Measurements from ENCODE around the gene RPL18.

DNA sequence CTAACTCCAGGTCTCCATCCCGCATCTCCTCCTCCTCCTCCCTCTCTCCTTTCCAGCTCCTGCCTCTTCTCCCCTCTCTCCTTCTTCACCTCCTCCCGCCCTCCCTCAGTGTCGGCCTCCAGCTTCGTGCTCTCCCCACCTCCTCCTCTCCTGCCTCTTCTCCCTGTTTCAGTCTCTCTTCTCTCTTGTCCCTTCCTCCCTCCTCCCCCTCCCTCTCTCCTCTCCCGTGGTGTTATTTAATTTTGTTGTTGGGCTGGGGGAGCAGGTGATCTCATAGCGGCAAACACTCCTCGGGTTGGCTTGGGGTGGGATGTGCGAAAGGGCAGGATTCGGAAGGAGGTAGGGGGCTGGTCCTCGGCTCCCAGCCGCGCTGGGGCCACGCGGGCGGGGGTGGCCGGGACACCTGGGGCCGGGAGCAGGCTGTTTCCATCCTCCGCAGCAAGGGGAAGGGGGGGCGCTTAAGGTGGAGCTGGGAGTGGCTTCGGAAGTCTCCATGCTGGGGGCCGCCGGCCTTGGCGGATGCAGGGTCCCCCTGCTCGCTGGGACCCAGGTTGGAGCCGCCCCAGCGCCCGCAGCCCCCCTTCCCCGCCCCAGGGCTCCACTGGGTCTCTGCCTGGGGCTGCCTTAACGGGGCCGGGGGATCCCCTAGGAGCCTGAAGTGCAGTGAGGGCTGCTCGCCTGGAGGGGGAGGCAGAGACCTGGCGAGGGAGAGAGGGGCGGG, 27.2 kb upstream of the RPL18 start, which contains the start of gene CA11:
- TF ChIP-seq, protein P1, sequence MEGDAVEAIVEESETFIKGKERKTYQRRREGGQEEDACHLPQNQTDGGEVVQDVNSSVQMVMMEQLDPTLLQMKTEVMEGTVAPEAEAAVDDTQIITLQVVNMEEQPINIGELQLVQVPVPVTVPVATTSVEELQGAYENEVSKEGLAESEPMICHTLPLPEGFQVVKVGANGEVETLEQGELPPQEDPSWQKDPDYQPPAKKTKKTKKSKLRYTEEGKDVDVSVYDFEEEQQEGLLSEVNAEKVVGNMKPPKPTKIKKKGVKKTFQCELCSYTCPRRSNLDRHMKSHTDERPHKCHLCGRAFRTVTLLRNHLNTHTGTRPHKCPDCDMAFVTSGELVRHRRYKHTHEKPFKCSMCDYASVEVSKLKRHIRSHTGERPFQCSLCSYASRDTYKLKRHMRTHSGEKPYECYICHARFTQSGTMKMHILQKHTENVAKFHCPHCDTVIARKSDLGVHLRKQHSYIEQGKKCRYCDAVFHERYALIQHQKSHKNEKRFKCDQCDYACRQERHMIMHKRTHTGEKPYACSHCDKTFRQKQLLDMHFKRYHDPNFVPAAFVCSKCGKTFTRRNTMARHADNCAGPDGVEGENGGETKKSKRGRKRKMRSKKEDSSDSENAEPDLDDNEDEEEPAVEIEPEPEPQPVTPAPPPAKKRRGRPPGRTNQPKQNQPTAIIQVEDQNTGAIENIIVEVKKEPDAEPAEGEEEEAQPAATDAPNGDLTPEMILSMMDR (IDR thresholded peaks at IDR 0.05; ENCODE audit: low read depth, low read length, missing input control), result peak; percentile 70
- TF ChIP-seq GABPA (IDR thresholded peaks at IDR 0.05 in 1 of 2, conservative IDR thresholded peaks at IDR 0.05 in 1 of 2) (no peak), FOXA1 (IDR thresholded peaks at IDR 0.05) (no peak), MAX (IDR thresholded peaks at IDR 0.05) (no peak), RAD21 (IDR thresholded peaks at IDR 0.05) (peak; percentile 83 to 87)
